GM18517 (cell line): ENCODE results near the gene OGG1.
"Not testable (repeated sequence)": the region's sequence is repeated elsewhere in the genome, so short reads cannot be mapped to it uniquely, and the experiment has no call there.

ENCODE experiments used
- ATAC-seq: cut with Tn5 transposase; IDR thresholded peaks from one replicate; pipeline ENCODE4 v1.9.1; 2021; ENCODE audit warnings: mild to moderate bottlenecking, moderate library complexity; ENCODE audit not compliant: unreplicated experiment

OGG1 gene

DNA sequence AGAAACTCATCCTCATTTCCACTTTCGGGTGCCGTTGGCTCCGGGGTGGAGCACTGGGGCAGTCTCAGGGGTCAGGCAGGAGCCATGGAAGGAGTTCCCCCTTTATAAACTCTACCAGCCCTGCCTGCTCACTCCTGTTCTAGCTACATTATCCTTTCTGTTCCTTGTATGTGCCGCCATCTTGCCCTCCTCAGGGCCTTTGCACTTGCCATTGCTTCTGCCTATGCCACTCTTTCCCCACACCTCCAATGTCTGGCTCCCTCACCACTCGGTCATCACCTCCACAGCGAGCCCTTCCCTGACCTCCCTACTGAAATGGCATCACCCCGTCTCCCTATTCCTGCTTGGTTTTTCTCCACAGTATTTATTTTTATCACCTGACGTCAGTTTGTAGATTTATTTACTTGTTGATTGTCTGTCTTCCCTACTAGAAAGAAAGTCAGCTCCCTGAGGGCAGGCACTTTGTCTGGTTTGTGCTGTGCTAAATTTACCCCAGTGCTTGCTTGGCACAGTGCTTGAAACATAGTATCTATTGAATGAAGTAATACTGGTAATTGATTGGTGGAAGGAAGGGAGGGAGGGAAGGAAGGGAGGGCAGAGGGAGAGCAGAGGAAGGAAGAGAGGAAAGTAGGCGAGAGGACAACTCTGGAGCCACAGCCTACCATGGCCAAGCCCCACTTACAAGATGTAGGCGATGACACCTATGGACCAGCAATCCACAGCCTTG, 11.2 kb downstream of the OGG1 start:
- no peak for ATAC-seq

DNA sequence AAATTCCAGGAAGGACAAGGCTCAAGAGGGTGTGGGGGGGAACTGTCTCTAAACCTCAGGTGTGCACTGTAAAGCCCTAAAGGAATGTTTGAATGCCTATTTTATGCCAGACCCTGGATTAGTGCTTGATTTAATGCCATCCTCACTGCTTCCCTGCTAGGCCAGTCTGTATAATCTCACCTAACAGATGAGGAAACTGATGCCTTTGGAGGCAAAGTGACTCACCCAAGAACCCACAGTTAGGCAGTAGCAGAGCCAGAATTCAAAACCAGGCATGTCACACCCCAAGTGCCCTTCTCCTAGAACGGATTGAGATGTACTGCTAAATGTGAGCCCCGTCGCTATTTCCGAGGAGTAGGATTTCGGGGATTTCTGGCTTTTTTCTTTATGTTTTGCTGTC, 12.2 kb downstream of the OGG1 start:
- ATAC-seq: no peak

DNA sequence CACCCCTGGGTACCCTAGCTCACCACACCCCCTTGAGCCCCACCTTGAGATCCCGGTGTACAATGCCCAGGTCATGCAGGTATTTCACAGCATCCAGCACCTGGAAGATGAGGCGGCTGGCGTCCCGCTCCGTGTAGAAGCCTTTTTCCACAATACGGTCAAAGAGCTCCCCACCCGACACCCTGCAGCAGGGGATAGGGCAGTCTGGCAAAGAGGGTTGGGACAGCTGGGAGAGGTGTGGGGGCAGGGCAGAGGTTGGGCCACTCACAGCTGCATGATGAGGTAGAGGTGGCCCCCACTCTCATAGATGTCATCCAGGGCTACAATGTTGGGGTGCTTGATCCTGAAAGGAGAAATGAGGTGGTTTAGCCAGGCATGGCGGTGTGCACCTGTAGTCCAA, 13.1 kb downstream of the OGG1 start:
- no peak for ATAC-seq

DNA sequence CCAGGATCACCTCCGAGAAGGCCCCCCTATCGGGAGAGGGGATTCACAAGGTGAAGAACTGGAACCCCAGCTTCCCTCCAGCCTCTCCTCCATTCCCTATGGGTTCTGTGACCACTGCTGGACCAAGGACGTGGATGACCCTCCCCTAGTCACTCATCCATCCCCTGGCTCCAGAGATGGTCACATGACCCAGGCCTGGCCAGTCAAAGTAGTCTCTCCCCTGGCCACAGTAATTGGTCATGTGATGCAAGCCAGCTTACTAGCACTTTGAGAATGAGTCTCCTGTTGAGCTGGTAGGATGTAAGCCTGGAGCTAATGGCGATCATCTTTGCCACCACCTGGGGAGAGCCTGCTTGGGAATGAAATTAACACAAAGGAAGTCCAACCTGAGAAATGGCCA, 16.1 kb downstream of the OGG1 start:
- ATAC-seq: no peak

DNA sequence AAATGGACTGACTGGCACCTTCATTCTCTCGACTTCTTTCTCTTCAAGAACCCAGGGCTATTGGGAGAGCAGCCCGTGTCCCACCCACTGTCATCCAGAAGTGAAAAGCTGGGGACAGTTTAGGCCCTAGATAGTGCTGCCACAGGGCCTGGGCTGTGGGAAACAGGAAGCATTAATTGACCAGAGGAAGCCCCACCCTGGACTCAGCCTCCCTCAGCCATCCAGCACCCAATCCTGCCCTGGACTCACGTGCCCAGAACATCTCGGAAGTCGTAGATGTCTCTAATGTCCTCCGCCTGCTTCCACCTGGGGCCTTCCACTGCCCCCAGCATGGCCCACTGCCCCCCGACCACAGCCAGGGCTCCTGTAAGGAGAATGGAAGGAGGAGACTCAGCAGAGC, 17.7 kb downstream of the OGG1 start:
- ATAC-seq: no peak

DNA sequence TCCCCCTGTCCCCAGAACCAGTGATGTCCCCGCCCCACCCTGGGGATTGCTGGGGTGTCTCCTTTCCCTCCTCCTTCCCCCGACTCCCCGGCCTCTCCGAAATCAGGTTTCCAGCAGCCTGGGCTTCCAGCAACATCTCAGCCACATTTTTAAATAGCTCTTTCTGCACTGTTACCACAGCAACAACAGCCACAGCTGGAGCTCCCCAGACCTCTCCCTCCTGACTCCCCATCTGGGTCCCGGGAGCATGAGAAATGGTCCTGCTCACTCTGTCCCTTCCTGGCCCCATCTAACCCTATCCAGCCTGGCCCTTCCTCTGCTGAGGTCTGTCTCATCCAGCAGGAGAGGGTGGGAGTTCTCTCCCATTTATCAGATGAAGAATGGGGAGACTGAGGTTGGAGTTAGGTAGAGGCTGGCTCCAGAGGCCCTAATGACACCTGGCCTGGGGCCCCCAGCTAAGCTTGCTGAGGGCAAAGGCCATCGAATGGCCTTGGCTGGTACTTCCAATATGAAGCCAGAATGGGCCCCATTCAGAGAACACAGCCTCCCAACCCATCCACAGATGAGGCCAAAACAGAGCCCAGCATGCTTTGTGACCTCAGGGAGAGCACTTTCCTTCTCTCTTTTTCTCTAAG, 18.5 kb downstream of the OGG1 start:
- no peak for ATAC-seq

DNA sequence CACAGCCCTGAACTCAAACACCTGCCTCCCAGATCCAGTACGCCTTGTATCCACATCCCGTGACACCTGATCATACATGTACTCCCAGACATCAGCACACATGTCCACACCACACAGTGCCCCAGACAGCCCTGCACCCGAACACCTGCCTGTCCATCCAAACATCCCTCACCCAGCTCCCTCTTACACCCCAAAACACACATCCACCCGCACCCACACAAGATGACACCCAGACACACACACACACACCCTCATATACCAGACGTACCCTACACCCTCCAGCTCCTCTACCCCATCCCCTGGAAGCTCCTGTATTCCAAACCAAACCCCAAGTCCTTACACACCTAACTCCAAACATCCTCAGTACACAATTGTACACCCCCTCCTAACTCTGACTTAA, 19.3 kb downstream of the OGG1 start:
- no peak for ATAC-seq

DNA sequence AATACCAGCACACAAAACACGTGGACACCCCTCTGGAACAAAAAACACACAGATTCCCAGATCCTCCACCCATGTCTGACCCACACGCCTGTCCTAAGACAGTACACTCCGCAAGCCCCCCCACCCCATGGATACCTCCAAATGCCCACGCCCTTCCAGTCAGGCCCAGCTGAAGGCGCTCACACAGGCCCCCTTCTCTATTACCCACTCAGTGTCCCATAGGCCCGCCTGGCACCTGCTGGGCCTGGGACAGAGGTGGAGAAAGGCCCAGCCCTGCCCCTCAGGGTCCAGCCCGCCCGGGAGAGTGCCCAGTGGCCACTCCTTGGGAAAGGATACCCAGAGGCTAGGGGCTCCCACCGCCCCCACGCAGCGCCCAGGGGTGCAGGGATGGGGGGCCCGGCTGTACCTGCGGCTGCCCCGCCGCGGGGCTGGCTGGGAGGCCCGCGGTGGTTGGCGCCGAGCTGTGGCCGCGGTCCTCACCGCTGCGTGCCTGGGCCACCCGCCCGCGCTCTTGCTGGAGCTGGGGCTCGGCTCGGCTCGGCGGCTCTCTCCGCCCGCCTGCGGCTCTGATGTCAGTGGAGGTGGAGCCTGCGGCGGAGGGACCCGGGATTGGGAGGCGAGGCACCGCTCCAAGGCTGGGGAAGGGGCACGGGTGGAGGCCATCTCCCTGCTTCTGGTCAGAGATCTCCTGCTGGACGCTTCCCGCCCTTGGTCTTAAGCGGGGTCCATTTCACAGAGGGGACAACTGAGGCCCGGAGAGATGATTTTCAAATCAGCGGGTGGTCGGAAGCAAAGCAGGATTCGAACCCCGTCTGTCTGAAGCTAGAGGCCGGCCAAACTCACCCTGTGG, 19.9 kb downstream of the OGG1 start, which contains the start of gene CAMK1:
CAMK1 (minus strand) TSS at position 522 of the 850 bp plus-strand sequence. CDS start 2,198 bp downstream, outside the sequence.
- no peak for ATAC-seq

DNA sequence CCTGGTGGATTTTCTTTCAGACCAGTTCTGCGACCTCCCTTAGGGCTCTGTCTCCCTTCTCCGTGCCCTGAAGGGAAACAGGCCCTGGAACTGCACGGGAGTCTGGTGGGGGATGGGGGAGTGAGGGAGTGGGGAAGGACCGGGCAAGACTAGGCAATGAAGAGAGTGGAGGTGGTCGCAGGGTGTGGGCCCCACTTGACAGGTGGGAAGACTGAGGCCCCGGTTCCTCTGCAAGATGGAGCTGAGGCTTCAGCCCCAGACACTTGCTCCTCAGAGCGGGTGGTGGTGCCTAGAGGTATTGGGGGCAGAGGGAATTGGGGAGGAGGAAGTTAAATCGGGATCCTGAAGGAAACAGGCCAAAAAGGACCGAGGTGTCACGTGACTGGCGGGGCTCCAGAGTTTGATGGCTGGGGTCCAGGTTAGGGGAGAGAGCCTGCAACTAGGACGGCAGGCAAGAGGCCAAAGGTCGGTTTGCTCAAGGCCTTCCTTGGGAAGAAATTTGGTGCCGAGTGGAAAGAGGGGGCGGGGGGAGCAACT, 20.6 kb downstream of the OGG1 start:
- no peak for ATAC-seq

DNA sequence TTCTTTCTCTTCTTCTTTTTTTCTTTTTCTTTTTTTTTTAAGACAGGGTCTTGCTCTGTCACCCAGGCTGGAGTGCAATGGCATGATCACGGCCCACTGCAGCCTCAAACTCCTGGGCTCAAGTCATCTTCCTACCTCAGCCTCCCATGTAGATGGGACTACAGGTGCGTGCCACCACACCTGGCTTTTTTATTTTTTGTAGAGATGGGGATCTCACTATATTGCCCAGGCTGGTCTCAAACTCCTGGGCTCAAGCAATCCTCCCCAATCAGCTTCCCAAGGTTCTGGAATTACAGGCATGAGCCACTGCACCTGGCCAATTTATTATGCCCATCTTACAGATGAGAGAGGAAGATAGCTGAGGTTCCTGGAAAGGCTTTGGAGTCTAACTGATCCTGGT, 21.3 kb downstream of the OGG1 start:
- not testable (repeated sequence) for ATAC-seq

DNA sequence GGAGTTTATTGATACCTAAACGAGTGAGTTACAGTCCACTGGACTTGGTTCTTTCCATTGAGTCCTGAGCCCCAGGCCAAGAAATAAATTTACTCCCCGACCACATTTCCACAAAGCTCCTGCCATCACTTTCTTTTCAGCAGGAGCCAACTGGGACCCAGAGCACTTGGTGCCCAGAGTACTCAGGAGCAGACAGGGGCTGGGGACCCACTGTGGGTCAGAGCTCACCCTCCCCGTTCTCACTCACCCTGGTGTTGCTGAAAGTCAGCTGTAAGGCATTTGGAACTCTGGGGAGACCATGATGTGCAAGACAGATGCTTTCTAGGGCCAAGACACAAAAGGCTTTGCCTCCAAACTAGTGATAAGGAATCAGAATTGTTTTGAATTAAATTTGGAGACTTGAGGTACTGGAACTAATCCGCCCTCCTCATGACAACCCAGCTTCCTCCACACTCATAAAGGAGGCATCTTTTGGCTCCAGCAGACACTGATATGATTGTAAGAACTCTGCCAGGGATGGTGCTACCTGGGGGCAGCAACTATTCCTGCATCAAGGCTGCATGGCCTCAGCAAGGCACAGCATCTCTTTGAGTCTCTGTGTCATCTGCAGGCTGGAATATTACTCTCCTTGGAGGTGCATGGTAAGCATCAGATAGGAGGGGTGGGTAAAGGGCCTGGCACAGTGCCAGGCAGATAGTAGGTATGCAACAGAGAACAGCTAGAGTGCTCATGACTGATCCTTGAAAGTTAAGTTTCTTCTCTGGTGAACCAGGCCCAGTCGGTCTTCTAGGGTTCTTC, 27.3 kb downstream of the OGG1 start:
- ATAC-seq: no peak

DNA sequence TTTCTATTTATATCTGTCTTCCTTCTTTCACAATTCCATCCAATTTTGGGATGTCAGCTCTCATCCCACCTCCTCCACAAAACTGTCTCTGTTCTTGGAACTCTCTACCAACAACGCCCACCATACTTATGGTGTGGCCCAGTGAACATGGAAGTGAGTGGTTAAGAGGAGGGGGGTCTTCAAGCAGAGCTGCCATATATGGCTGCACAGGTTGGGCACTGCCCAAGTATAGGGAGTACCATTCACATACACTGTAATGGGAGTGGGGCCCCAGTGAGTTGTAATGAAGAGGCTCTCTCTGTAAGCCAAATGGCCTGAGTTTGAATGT, 27.9 kb downstream of the OGG1 start:
- no peak for ATAC-seq

DNA sequence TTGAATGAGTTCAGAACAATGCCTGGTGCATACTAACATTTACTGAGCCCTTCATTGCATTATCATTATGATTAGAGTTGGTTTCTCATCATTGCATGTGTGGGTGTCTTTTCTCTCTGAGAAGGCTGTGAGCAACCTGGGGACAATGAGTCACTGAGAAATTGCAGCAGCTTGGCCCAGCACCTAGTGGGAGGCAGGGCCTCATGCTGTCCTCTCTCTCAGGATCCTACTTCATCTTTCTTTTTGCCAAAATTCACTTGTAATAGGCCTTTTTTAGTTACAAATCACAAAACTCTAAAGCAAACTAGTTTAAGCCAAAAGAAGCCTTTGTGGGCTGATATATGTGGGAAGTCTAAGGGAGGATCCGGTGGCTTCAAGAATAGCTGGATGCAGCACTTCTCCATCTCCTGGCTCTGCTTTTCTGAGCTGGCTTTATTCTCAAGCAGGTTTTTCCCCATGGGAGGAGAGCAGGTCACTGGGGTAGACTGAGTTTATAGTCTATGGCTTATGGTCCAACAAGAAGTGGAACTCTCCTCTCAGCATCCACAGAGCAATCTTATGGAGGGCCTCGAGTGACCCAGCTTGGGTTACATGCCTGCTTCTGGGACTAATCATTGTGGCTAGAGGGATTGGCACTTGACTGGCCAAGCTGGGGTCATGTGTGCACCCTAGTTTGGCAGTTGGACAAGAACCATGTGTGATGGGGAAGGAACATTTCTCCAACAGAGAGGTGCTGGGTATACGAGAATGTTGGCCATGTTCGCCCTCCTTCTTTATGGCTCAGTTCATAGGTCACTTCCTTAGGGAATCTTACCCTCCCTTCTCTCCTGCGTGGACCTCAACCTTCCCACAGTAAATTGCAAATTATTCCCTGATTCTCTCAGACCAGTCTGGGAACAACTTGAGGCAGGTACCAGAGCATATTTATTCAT, 28.7 kb downstream of the OGG1 start:
- no peak for ATAC-seq

DNA sequence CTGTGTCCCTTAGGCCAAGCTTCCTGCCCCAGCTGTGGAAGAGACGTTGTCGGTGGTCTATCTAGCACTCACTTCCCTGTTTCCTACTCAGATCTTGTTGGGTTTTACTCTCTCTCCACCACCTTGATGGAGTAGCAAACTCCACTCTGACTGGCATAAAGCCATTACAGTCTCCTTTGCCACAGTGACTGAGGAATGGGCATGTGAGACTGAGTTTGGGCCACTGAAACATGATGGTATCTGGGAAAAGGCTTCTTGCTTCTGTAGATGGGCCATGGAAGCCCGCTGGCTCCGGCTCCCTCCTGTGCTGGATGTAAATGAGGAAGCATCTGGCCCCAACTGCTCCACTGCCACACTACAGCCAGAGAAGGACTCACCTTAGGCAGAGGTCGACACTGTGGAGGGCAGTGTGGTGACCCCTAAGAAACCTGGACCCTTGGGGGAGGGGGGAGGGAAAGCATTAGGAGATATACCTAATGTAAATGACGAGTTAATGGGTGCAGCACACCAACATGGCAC, 29.4 kb downstream of the OGG1 start:
- ATAC-seq: no peak

DNA sequence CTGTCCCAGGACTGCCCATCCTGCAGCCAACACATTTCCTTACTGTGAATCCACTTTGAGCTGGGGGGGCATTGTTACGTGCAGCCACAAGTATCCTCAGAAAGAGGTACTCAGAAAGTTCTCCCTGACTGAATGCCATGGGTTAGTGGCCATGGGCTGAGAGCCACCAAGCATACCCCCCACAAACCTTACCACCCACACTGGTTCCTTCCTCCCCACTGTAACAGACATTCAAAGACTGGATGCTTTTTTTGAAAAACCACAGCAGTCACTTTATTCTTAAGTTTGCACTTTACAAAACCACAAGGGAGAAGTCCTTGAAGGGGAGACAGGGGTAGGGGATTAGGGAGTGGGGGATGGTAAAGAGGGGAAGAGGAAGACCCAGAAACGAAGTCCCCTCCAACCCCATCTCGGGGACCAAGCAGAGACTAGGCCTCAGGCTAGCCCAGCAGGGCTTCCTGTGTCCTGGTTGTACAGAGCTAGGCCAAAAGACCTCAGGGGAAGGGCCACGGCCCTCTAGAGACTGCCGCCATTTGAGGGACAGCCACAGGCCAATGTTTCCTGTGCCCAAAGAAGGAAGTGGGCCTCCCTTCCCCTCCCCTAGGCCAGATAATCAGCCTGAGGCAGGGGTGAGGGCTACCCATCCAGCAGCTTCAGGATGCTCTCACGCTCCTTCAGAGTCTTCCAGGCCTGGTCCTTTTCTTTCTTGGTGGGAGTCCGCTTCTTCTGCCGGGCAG, 30.1 kb downstream of the OGG1 start:
- ATAC-seq: no peak

DNA sequence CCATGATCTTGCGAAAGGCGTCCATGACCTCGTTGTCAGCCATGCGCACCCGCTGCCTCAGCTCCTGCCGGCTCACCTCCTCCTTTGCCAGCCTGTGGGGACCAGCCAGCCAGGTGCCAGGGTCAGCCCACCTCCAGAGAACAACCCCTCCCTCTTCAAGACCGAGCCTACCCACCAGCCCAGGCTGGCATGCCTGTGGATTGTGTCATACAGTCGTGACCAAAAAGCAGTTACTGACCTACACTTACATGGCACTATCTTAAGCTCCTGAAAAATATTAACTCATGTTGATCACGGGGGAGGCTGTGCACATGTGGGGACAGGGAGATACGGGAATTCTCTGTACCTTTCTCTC, 30.7 kb downstream of the OGG1 start:
- ATAC-seq: no peak

DNA sequence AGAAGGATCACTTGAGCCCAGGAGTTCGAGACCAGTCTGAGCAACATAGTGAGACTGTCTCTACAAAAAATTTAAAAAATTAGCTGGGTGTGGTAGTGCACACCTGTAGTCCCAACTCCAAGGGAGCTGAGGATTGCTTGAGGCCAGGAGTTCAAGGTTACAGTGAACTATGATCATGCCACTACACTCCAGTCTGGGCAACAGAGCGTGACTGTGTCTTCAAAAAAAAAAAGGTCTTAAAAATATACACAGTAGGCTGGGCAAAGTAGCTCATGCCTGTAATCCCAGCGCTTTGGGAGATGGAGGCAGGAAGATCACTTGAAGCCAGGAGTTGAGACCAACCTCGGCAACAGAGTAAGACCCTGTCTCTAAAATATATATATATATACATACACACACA, 31.2 kb downstream of the OGG1 start:
- ATAC-seq: no peak

DNA sequence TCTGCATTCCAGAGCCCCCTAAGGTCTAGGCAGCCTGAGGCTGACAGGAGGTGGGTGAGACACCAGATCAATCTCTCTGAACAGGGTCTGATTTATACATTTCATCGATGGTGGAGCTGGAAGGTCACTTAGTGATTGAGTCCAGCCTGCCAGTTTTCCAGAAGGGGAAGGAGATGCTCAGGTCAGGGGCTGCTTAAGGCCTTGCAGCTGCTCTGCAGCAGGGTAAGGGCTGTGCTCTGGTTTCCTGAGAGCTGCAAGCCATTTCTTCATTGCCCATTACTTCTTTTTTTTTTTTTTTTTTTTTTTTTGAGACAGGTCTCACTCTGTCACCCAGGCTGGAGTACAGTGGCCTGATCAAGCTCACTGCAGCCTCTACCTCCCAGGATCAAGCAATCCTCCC, 31.8 kb downstream of the OGG1 start:
- no peak for ATAC-seq
